Right lung (tissue), 5 donors: ENCODE data around the gene CYB5R2. TPM values are rescaled to one million over a fixed set of nuclear protein-coding genes. Genes with fewer than 3 reads are reported as not detected.
"Not testable (repeated sequence)": the region's sequence is repeated elsewhere in the genome, so short reads cannot be mapped to it uniquely, and the experiment has no call there.

Experiments used
- DNase-seq, 2 donors: peaks; one replicate each; pipeline ENCODE4 v3.0.0-alpha.2; 2013
- polyA plus RNA-seq, 5 donors: library from polyadenylated mRNA; unstranded; fragments of 120-200 nt; gene quantifications; one replicate each; pipeline versions ENCODE4 v1.2.1 to v1.2.3, GENCODE V29; 2013; ENCODE audit warnings: inconsistent platforms in 1 of 5, low replicate concordance in 1 of 5; ENCODE audit not compliant: insufficient read length in 5 of 5, insufficient read depth in 1 of 5

CYB5R2 gene
- polyA plus RNA-seq, 5 donors, result 16.1 to 27.0 (median 18.1) TPM

- DNase-seq, result peak; percentile 39 to 45
These were observed 1.7 kb downstream of the CYB5R2 start for GRCh38 chr11:7671347-7672215.

- no peak for DNase-seq
These were observed 2.7 kb downstream of the CYB5R2 start for GRCh38 chr11:7670641-7671040.

- no peak for DNase-seq
These were observed 4.4 kb downstream of the CYB5R2 start for GRCh38 chr11:7668911-7669310.

GRCh38 chr11:7668464-7668863 lies 4.8 kb downstream of the CYB5R2 start:
- no peak for DNase-seq

- no peak for DNase-seq
These were observed 5.8 kb downstream of the CYB5R2 start for GRCh38 chr11:7667460-7667859.

GRCh38 chr11:7666292-7666866 lies 6.9 kb downstream of the CYB5R2 start:
- no peak for DNase-seq

GRCh38 chr11:7665473-7666291 lies 7.6 kb downstream of the CYB5R2 start:
- DNase-seq, result peak; percentile 39 to 61

DNA sequence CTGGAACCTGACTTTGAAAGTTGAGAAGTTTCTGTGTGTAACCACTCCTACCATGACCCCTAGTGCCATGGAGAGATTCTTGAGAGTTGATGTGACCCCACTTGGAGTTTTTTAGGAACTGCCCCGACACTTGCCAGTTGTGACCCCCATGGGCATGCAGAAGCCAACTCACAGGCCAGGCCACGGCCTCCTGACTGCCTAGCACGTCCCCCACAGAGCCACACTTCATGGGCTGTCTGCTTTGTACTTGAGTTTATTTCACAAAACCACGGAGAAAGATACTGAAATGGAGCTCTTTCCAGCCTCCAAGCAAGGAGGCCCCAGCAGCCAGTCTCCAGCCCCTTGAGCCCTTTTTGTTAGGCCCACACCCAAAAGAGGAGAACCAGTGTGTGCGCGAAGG lies 8.4 kb downstream of the CYB5R2 start:
- no peak for DNase-seq

GRCh38 chr11:7663531-7663930 lies 9.8 kb downstream of the CYB5R2 start:
- DNase-seq, result not testable (repeated sequence)

DNA sequence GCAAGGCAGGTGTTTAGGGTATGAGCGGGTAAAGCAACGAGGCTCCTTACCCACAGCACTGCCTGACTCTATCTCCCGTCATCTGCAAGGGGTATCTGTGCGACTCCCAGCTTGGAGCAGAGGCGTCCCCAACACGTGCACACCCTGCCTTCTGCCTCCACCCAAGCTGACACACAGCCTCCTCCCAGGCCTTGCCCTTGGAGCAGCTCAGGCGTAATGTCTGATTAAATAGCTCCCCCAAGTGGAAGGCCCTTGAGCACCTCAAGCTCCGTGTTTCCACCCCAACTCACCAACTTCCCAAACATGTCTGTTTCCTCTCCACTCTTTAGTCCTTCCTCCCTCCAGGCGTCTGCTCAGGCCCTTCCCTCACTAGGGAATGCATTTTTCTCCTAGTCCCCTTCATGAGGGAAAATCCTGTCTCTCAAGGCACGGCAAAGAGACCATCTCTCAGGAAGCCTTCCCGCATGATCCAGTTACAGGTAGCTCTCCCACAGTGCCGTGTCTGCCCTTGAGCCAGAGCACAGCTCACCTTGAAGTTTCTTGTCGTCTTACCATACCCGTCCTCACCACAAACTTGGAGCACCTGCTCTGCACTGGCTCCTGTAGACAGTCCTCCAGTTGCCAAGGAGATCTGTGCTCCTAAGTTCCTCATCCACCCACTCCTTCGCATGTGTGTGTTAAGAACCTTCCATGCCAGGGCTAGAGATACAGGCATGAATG lies 15.8 kb downstream of the CYB5R2 start:
- DNase-seq, result peak; percentile 33 to 42

- no peak for DNase-seq
These were observed 16.6 kb downstream of the CYB5R2 start for GRCh38 chr11:7656704-7657103.

GRCh38 chr11:7655253-7656217 lies 17.8 kb downstream of the CYB5R2 start:
- DNase-seq, result no peak

- DNase-seq, result no peak
These were observed 19.1 kb downstream of the CYB5R2 start for GRCh38 chr11:7654195-7654705.

DNA sequence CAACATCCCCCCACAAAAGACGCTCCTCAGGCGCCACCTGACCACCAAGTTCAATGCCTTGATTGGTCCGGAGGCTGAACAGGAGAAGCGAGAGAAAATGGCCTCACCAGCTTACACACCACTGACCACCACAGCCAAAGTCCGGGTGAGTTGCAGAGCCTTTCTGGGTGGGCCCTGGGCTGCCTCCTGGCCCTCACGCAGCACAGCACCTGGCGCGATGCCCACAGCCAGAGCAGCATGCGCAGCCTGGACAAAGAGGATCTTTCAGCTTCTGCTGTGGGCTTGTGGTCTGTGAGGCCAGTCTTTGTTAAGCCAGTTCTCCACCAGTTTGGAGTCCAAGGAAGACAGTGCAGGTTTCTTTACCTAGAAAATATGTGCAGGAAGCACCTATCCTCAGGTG lies 21.6 kb downstream of the CYB5R2 start:
- no peak for DNase-seq

- DNase-seq, result no peak
These were observed 22.2 kb downstream of the CYB5R2 start for GRCh38 chr11:7651140-7651551.

- DNase-seq, result no peak
These were observed 25.0 kb downstream of the CYB5R2 start for GRCh38 chr11:7648264-7648663.

GRCh38 chr11:7646866-7647265 lies 26.4 kb downstream of the CYB5R2 start:
- no peak for DNase-seq

DNA sequence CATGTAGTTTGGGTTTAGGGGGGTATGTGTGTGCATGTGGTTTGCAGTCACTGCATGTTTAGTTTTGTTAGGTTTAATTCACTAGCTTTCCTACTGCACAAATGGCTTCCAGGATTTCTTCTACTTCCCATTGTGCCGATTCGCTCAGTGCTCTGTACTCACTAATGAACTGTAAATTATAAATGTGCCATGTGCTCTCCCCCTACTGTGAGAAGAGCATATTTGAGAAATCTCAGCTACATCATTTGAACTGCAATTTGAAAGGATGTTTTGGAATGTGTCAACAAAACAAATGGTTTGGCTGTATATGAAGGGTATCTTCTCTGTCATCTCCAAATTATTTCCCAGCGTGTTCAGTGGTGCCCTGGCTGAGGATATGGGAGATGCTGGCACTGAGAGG lies 28.1 kb downstream of the CYB5R2 start:
- DNase-seq, result no peak

DNA sequence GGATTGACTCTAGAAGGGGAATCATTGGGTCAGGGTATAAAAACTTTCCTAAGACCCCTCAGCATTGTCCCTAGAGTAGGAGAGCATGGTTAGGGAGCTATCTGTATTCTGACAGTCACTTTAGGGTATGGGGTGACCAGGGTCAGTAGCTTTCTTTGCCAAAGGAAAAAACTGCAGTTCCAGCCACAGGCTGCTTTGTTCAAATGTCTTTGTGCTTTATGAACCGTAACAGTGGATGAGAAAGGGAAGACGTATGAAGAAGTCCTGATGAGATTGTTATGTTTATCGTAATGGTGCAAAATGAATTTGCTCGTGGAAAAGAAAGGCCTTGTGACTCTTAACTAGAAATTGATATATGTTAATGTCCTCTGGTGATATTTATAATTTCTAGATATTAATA lies 30.0 kb downstream of the CYB5R2 start:
- no peak for DNase-seq

DNA sequence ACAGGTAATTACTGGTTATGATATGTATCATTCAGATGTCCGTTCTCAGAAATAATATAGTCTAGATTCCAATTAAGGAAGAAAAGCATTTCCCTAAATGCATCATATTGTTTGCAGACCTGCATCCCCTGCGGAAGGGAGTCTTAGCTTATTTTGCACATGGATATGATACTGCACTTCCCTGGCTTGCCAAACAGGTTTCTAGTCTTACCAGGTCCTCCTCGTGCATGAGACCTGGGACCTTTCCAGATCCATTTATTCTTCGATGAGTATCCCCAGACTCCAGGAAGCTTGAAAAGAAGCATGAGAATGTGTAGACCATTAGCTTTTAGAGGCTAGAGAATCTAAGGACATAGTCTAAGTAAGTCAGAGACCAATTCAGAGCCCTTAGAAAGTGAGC lies 30.6 kb downstream of the CYB5R2 start:
- no peak for DNase-seq
